Thoracic aorta (tissue), 2 donors: Measurements from ENCODE around the gene DUSP22. TPM values are rescaled to one million over a fixed set of nuclear protein-coding genes. Genes with fewer than 3 reads are reported as not detected.

Experiments
- ATAC-seq: fragments of 150-250 bp; one replicate; pipeline ENCODE4 v1.8.0; 2017; ENCODE audit warnings: low read depth; ENCODE audit not compliant: insufficient number of reproducible peaks, low FRiP score
- DNase-seq: peaks from one replicate; pipeline ENCODE4 v3.0.0-alpha.2; 2020; ENCODE audit warnings: low spot score
- H3K27ac ChIP-seq, 2 donors: fragments of 200-600 bp; sonication (generic); 1 replicate in 1 of 2; 2 replicates in 1 of 2; pipeline ENCODE4 v1.5.1; 2016; ENCODE audit warnings: mild to moderate bottlenecking in 2 of 2, moderate library complexity in 2 of 2
- H3K27me3 ChIP-seq: fragments of 200-600 bp; sonication (generic); replicated peaks from 2 replicates; pipeline ENCODE4 v1.6.0; 2016; ENCODE audit warnings: mild to moderate bottlenecking; ENCODE audit not compliant: insufficient read depth
- H3K36me3 ChIP-seq: fragments of 200-600 bp; sonication (generic); one replicate; pipeline ENCODE4 v1.5.1; 2016
- H3K4me1 ChIP-seq, 2 donors: fragments of 200-600 bp; sonication (generic); 1 replicate in 1 of 2; 2 replicates in 1 of 2; pipeline versions ENCODE4 v1.5.1 to v1.6.0; 2016; ENCODE audit warnings: low read depth in 2 of 2, mild to moderate bottlenecking in 1 of 2; ENCODE audit not compliant: control insufficient read depth in 1 of 2
- H3K4me3 ChIP-seq: fragments of 200-600 bp; sonication (generic); 2 replicates; pipeline ENCODE4 v1.5.1; 2016; ENCODE audit warnings: mild to moderate bottlenecking
- H3K9me3 ChIP-seq: fragments of 200-600 bp; sonication (generic); 2 replicates; pipeline ENCODE4 v1.5.1; 2016
- CTCF ChIP-seq: fragments of 200-600 bp; sonication (generic); IDR thresholded peaks from one replicate; pipeline ENCODE4 v1.5.1; 2019; ENCODE audit warnings: antibody characterized with exemption
- total RNA-seq, 2 donors: library from RNA; depleted of rRNA; stranded (reverse); fragments of >200 nt; gene quantifications; one replicate each; pipeline versions ENCODE4 v1.1.0 to v1.2.3, GENCODE V29; 2016

Gene DUSP22
- total RNA-seq, 2 donors from 2014 or later, result 49.0 to 74.6 TPM

GRCh38 chr6:251920-252319, 40.4 kb upstream of the DUSP22 start:
- Histone ChIP-seq H3K4me1 (no peaks in the 10 kb centered on the region), H3K27ac (no peak overlapping the region), H3K27me3 (no peaks in the 10 kb centered on the region), H3K9me3 (no peaks in the 10 kb centered on the region), H3K4me3 (no peak overlapping the region), H3K36me3 (no peaks in the 10 kb centered on the region)
- no peak for DNase-seq
- no peak for TF ChIP-seq CTCF
- ATAC-seq, result no peak

DNA sequence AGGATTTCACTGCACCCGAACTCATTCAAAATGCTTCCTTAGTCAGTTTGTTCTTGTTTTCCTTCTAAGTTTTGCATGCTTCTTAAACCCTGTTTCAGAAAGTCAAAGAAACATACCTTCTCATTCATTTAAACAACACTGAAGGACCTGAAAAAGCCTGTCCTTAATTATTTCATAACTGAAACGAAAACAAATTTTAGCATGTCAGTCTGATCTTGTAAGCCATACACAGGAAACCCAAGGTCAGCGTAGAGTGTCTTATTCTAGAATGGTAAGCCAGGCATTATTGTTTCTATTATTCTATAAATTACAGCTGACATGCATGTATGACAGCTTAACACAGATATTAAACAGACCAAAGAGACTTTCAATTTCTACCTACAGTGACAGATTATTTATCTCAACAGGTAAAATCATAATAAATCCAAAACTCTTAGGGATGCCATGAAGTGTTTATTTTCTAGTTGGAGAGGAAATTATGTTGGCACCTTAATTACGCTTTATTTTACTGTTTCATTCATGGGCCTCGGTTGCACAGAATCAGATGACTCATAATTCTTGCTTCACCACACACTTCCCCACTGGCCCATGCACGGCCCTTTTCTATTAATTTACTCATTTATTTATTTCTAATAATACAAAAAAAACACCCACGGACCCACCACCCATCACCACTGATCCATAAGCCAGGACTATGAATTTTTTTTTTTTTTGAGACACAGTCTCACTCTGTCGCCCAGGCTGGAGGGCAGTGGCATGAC, 39.3 kb upstream of the DUSP22 start:
- ATAC-seq, result no peak
- no peaks in the 10 kb centered on the region for H3K27me3 ChIP-seq
- TF ChIP-seq CTCF, result no peak

GRCh38 chr6:254016-254415, 38.3 kb upstream of the DUSP22 start:
- Histone ChIP-seq H3K27ac (no peak overlapping the region), H3K27me3 (no peaks in the 10 kb centered on the region), H3K4me3 (no peak overlapping the region), H3K36me3 (no peaks in the 10 kb centered on the region), H3K4me1 (no peaks in the 10 kb centered on the region), H3K9me3 (no peaks in the 10 kb centered on the region)
- DNase-seq (no peak), ATAC-seq (no peak)
- TF ChIP-seq CTCF, result no peak

More for the DNA sequence above, 39.3 kb upstream of the DUSP22 start:
- H3K4me3 ChIP-seq, result no peak overlapping the region
- no peaks in the 10 kb centered on the region for H3K36me3 ChIP-seq
- H3K4me1 ChIP-seq, result no peaks in the 10 kb centered on the region
- H3K9me3 ChIP-seq, result no peaks in the 10 kb centered on the region
- H3K27ac ChIP-seq, result no peak overlapping the region
- no peak for DNase-seq

GRCh38 chr6:255041-255750, 37.1 kb upstream of the DUSP22 start:
- H3K36me3 ChIP-seq, result no peaks in the 10 kb centered on the region
- TF ChIP-seq CTCF, result no peak
- no peaks in the 10 kb centered on the region for H3K4me1 ChIP-seq
- H3K27ac ChIP-seq, result no peak overlapping the region
- H3K27me3 ChIP-seq, result no peaks in the 10 kb centered on the region
- no peak for DNase-seq
- no peak overlapping the region for H3K4me3 ChIP-seq
- no peak for ATAC-seq
- H3K9me3 ChIP-seq, result no peaks in the 10 kb centered on the region

DNA sequence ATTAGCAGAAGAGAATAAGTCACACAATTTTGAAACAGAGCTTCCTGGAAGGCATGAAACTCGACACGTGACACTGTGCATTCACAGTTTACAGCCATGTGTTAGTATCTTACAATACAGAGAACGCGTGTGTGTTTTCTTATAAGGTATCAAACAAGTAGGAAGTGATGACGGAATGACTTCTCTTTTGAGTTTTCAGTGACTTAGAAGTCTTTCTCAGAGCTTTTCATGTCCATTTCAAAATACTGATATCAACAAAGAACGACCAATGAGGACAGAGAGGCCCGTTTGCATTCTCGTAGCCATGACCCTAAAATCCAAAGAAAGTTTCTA, 36.6 kb upstream of the DUSP22 start:
- Histone ChIP-seq H3K27me3 (no peaks in the 10 kb centered on the region), H3K9me3 (no peaks in the 10 kb centered on the region), H3K4me1 (no peaks in the 10 kb centered on the region), H3K4me3 (no peak overlapping the region), H3K36me3 (no peaks in the 10 kb centered on the region), H3K27ac (no peak overlapping the region)
- TF ChIP-seq CTCF, result no peak
- DNase-seq, result no peak
- no peak for ATAC-seq
